Activated CD8-positive, alpha-beta memory T cell treated with anti-CD3 and anti-CD28 coated beads for 1 hour (primary cell): ENCODE data around the gene IRF5.
"Not testable (repeated sequence)": the region's sequence is repeated elsewhere in the genome, so short reads cannot be mapped to it uniquely, and the experiment has no call there.

ENCODE experiments used
- DNase-seq, 2 donors: peaks; one replicate each; pipeline ENCODE4 v3.0.0-alpha.2; 2020; ENCODE audit warnings: low read depth in 1 of 2; ENCODE audit errors: extremely low read depth in 1 of 2

The IRF5 gene

DNA sequence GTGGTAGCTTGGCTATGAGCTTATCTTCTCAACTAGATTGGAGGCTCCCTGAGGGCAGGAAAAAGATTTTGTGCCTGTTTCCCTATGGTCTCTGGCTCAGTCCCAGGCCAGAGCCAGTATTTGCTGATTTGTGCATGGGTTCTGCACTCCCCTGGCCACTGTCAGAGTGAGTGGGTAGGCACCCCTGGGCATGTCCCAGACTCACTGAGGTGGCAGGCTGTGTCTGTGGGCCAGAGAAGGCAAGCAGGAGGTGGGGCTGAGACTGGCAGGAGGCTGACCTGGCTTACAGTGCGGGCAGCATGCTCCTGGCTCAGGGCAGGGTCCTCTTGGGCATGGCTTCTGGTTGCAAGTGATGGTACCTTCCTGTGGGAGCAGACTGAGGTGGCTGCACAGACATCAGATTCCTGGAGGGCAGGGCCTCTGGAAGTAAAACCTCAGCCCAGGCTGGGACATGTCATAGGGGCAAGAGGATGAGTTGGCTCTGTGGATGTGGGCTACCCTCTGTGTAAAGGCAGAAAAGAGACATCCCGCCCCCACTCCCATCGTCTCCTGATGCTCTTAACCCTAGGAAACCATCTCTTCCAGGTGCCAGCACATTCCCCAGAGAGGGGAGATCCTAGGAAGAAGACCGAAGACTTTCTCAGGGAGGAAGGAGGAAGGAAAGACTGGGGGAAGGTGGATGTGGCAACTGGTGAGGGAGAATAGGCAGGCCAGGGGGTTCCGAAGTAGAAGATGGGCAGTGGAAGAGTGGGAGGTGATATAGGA, 31.5 kb upstream of the IRF5 start:
- no peak for DNase-seq

DNA sequence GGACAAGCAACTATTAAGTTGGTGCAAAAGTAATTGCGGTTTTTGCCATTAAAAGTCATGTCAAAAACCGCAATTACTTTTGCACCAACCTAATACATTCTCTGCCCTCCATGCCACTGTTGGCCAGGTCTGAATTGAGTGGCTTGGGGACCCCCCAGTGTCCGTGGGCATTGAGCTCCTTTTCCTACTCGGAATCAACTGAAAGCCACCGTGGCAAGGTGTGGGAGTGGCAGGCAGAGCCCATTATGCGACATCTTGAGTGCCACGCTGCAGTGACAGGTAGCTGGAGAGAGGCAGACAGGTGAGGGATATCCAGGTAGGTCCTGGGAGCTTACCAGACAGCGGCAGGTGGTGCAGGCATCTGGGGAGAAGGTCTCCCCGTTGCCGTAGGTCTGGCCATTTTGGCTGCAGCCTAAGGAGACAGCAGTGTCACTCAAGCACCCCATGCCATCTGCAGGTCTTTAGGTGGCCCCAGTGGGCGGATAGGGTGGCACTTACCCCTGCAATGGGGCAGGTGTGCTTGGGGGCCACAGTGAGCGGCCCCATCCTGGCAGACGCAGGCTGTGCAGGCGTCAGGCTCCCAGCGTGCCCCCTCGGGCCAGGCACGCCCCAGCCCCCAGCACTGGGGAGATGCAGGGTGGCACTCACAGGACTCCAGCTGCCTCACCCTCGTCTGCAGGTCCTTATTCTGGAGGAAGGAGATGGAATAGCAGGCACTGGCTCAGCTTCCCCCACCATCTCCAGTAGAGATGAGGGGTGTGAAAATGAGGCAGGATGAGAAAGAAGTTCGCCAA, 30.8 kb upstream of the IRF5 start:
- no peak for DNase-seq

DNA sequence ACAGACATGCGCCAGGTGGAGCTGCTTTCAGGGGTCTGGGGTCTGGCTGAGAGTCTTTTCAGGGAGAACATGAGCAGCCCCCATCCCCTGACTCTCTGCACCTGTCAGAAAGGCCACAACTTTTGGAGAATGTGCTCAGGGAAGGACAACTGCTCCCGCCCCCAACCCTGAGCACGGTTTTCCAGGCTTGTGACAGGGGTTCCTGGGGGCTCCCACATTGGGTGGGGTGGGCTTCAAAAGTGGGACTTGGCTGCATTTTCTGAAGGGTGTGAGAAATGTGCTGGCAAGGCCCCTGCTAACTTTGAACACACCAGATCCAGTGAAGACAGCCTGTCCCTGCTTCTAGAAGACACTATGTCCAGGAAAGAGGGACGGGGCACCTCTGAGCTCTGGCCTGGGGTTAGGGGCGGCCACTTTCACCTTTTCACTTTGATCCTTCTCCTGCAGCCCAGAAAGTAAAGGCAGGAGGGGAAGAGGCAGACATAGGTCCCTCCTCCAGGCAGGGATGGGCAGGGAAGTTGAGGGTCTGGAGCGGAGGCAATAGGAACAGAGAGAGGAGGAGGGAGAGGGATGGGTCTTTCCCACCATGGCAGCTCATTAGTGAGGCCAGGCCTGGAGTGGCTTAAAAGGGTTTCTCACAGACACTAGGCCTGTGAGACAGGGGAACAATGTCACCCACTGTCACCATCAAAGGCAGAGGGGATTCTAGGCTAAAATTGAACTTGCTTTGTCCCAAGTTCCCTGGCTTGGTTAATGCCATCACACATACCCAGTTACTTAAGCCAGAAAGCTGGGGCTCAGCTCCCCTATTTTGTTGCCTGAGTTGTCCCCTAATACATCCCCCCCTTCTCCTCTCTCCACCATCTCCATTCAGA, 28.7 kb upstream of the IRF5 start:
- no peak for DNase-seq

DNA sequence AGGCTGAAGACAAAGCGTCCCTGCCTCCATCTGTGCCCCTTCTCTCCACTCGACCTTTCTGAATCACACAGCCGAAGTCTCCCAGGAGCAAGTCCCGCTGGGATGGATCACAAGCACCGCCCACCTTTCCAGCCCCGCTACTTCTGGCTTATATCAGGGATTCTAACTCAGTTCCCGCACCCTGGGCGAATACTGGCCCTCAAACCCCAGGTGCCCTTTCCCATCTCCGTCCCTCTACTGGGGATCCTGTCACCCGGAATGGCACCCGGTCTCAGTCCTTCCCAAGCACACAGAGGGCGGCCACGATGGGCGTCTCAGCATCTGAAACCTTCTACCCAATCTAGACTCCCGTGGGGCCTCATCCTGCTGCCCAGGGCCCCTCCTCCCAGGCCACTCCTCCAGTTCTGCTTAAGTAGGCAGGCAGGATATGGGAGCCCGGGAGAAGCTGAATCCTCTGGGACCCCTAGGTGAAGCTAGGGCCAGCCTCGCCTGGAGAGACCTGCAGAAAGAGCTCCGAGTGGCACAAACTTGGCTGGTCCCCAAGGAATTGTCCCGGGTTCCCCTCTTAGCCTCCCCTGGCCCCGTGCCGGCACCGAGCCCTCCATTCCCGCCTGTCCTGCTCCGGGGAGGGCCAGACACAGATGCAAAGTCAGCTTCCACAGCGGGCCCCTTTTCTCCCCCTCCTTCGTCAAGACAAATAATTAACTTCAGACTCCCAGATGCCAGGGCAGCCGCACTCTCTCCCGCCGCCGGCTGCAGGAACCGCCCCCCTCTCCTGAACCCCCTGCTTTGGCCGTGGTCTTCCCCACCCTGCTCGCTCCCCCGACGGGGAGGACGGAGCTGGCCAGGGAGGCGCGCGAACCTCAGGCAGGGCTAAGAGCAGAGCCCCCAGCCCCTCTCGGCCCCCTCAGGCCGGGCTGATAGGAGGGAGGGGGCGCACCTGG, 27.8 kb upstream of the IRF5 start:
- no peak for DNase-seq

DNA sequence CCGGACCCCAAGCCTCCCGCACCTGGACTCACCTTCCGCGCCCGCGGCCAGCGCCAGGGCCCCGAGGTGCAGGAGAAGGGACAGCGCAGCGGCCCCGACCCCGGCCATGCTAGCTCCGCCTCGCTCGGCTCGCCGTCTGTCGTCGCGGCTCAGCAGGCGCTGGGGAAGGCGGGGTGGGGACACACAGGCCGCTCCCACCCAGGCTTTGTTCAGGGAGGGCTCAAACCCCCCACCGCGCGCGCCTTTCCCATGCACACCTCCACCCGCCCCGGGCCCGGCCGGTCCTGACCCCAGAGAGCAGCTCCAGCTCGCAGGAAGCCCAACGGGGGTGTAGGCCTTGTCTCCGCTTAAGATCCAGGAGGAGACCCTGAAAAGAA, 27.2 kb upstream of the IRF5 start, which contains the start of gene KCP:
KCP (minus strand) TSS at position 141 of the 377 bp plus-strand sequence; CDS start at position 108, 33 bp downstream.
- DNase-seq: no peak

DNA sequence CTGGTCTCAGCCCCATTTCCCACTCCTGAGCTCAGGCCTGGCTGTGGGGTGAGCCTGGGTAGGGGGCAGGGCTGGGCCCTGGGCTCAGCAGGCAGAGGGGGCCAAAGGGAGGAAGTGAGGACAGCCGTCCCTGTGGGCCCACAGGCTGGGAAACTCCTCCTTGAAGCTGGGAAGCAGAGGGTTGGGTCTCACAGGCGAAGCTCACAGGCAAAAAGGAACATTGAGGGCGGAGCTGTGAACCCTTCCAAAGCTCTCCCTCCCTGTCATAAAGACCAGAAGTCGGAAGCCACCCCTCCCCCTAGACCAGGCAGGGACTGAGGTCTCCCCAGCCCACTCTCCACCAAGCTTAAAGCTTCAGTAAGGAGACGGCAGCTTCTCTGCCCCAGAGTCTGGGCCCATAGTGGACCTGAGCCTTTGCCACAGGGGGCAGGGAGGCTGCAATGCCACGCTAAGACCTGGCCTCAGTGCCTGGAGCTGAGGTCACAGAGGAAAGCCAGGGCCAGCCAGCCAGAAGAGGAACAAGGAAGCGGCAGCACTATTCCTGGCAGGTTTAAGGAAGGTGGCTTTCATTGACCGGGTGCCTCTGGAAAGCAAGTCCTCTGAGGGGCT, 26.2 kb upstream of the IRF5 start:
- no peak for DNase-seq

DNA sequence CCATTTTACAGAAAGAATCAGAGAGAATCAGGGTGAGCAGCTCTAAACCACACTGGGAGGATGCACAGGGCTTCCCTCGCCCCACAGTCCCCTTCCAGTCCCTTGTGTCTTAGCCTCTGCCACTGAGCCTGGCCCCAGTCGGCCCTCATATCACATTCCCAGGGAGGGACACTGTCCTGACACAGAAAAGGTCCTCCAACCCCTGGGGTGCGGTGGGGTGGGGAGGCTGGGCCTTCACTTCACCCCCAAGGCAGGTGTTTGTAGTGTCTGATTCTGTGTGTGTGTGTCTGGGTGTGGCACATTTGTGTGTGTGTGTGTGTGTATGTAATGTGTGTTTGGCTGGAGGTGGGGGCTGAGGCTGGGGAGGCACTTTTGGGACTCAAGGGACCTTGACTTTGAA, 25.4 kb upstream of the IRF5 start:
- DNase-seq: no peak

DNA sequence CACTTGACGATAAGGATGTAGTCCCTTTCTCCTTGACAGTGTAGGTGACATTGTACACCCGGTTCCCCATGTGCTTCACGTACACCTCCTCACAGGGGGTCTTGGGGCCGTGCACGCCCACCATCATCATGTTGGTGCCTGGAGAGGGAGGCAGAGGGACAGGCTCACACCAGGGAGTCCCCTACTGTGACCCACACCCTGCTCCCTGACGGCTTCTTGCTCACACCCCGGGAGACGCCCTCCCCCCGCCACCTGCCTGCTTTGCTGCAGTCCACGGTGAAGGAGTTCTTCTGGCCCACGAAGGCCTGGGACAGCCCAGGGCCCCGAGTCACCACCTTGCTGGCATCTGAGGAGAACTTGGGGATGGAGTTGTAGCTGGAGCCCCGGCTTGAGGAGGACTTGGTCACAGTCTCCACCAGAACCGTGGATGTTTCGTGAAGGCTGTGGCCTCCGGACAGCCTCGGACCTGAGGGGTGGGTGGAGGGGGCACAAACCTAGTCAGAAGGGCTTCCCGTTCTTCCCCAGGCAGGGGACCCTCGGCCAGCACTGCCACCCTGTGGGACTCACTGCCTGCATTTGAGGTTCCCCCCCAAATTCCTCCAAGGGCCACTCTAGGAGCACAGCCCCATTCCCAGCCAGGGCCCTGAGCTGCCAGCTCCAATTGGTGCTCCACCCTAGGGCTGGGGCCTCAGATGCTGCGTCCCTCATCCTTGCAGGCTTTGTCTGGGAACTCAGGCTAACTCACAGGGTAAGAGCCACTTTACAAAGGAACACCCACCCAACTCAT, 24.8 kb upstream of the IRF5 start:
- DNase-seq: not testable (repeated sequence)

DNA sequence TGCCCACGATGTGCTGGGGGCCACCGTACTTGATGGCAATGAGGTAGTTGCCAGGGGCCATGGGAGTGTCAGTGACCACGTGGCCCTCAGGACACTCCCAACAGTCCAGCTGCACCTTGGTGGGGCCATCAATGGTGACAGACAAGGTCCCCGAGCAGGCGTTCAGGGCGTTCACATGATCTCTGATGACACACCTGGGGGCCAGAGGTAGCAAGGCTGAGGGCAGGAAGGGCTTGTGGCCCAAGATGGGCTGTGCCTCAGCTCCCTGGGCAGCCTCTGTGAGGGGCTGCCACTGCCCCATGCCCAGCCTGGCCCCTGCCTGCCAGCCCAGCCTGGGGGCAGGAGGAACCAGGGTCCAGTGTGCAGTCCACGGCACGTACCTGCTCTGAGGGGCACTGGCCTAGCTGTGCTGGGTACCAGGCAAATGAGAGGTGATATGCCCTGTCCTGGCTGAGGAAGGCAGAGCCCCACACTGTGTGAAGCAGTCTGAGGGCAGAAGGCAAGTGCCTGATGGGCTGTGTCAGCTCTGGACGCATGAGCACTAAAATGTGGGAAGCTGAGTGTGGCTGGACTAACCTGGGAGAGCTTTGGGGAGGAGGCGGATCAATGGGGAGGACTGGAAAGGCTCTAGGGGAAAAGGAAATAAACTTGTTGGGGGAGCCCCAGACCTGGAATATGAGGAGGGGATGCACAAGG, 23.7 kb upstream of the IRF5 start:
- DNase-seq: no peak

DNA sequence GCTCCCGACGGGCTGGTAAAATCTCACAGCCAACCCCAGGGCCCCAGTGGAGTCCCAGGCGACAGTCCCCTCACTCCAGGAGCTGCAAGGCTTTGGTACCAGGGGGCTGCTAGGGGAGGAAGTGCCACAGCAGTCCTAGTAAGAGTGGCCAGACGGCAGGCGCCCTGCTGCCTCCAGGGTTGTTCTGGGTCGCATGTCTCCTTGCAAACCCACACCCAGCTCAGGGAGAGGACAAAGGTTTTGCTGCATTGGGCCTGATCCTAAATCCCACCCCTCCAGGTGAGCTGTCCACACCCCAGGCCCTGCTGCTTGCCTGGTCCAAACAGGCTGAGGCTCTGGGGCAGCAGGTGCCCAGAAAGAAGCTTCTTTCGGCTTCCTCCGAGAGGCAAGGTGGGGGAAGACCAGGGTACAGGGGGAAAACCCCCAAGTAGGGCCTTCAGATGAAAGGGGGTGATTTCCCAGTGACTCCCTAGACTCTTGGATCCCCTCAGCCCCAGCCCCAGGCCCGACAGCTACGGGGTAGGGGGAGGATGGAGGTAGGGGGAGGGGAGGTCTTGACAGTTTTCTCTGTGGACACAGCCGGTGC, 23.1 kb upstream of the IRF5 start:
- DNase-seq: no peak

DNA sequence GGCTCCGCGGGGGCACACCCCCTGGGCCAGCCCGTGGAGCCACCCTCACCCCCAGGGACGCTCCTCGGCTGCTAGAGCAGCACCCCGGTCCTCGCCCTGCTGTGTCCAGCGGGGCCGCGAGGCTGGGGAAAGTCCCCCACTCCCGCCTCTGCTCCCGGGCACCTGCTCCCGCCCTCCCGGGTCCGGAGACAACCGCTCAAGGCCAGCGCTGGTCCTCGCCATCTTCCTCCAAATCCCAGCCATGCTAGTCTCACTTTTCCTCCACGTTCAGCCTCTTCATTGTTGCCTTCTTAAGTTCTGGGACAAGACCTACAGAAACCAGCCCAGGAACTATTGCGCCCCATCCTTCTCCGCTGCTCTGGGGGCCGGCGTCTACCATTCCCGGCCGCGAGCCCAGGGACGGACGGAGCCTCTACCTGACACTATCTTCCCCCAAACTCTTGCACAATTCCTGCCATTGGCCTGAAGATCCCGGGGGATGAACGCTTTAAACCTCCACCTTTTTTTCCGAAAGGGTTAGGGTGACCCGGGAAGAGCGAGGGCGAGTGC, 22.4 kb upstream of the IRF5 start:
- no peak for DNase-seq

DNA sequence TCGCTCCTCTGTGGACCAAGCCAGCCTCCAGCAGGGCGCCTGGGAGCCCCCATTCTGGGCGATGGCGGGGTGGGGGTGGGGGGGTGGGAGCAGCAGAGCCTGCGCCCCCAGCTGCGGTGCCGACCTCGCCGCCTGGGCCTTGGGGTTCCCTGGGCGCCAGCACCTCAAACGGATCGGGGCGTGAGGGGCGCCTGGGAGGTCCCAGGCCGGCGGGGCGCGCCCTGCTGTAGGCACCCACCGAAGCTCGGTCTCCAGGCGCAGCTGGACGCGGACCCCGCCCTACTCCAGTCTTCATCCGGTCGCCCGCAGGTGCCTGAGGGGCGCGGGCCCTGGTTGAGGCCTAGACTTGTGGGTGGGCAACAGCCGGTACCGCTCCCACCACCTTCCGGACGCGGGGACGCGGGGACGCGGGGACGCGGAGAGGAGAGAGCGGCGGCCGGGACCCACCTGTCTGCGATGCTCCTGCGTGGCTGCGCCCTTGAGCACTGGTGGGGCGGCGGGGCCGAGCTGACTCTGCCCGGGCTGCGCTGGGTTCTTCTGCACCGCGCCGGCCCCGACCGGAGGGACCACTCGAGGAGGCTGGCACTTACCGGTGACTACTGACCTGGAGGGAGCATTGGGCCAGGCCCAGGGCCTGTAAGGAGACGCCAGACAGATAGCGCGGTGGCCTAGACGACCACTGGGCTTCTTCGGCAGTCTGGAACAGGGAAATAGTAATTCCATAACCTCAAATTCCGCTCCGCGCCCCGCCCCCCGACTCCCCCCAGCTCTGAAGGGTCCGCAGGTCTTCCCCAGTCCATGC, 21.7 kb upstream of the IRF5 start:
- no peak for DNase-seq

DNA sequence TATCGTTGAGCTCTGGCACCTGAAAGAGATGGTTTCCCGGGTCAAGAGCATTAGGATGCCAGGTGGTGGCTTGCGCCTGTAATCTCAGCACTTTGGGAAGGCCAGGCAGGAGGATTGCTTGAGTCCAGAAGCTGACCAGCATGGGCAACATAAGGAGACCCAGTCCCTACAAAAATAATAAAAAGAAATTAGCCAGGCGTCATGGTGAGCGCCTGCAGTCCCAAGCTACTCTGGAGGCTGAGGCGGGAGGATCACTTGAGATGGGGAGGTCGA, 21.1 kb upstream of the IRF5 start:
- no peak for DNase-seq

DNA sequence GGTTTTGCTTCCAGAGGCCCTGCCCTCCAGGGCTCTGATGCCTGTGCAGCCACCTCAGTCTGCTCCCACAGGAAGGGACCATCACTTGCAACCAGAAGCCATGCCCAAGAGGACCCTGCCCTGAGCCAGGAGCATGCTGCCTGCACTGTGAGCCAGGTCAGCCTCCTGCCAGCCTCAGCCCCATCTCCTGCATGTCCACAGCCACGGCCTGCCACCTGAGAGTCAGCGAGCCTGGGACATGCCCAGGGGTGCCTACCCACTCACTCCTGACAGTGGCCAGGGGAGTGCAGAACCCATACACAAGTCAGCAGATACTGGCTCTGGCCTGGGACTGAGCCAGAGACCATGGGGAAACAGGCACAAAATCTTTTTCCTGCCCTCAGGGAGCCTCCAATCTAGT, 20.6 kb upstream of the IRF5 start:
- DNase-seq: no peak

DNA sequence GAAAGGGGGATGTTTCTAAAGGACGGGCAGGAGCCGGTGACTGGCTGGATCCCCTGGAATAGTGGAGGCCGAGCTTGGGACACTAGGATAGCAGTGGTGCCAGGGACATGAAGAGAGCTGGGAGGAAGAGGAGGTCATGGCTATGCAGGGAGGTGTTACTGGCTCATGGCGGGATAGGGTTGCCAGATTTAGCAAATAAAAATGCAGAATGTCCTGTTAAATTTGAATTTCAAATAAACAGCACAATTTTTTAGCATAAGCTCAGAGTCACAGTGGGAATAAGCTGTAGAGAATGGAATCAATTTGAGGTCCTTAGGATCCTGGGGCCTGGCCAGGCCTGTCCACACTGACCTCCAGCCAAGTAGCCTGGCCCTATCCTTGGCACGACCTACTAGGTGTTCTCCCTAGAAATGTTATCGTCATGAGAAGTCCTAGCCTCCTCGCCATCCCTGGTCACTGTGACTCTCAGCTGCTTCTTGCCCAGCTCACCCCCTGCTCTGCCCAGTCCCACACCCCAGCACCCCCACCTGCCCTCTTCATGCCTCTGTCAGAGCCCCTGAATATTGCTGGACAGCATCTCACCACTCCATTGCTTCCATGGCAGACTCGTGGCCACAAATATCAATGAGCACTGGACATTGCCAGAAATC, 19.6 kb upstream of the IRF5 start:
- no peak for DNase-seq

DNA sequence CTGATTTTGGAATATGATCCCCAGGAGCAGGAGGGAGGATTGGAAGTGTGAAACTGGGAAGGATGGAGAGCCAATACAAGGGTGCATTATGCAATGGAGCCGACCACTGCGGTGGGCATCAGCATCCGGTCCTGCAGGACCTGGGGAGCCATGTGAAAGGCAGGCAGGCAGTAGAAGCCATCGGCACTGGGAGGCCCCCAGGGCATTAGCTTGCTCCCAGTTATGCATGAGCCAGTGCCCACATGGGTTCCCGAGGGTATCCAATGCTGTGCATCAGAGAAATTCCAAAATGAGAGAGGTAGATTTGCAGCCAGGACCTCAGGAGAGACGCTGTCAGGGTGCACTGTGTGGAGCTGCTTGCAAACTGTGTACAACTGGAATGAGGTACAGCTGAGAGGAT, 18.5 kb upstream of the IRF5 start:
- DNase-seq: no peak
